GM12878 (cell line): ENCODE measurements around the gene RBP3. TPM values are rescaled to one million over a fixed set of nuclear protein-coding genes. Genes with fewer than 3 reads are reported as not detected.

Experiments used
- ATAC-seq: fragments of 200-7000 bp; cut with Tn5 transposase; 3 replicates; pipeline ENCODE4 v1.9.1; 2020; ENCODE audit warnings: mild to moderate bottlenecking, moderate library complexity
- BruUV-seq: library from RNA; stranded (reverse); fragments of 400-500 nt; replicated peaks from 2 replicates; lab custom pipeline; 2021; lab: Mats Ljungman, UMichigan
- CTCF ChIA-PET: fragments of 300-600 bp; sonication (Branson Sonifier 250); formaldehyde crosslinking; extraction: SDS; loops from one replicate; lab custom pipeline; 2021; ENCODE audit warnings: inconsistent platforms; lab: Yijun Ruan, JAX
- POLR2A ChIA-PET: fragments of 350-600 bp; formaldehyde crosslinking; extraction: SDS; loops from one replicate; lab custom pipeline; 2021; ENCODE audit warnings: inconsistent platforms; lab: Charles Lee
- RAD21 ChIA-PET: fragments of 300-600 bp; sonication (Branson Sonifier 250); formaldehyde crosslinking; loops from one replicate; lab custom pipeline; 2023; ENCODE audit warnings: antibody characterized with exemption; ENCODE audit not compliant: unreplicated experiment; lab: Charles Lee
- SMC1A ChIA-PET: fragments of 300-600 bp; sonication (Branson Sonifier 250); formaldehyde crosslinking; loops from one replicate; lab custom pipeline; 2023; ENCODE audit not compliant: unreplicated experiment, uncharacterized antibody; lab: Charles Lee
- DNase-seq: peaks from one replicate; pipeline ENCODE4 v3.0.0-alpha.2; 2011; ENCODE audit warnings: low read depth, low spot score
- FAIRE-seq: peaks from 3 replicates; lab custom pipeline; 2011; peaks lifted over from hg19 to GRCh38; lab: Jason Lieb, UNC
- H2AFZ ChIP-seq: 2 replicates; pipeline ENCODE4 v1.6.0; 2011; ENCODE audit warnings: low read depth, low read length, control low read depth; ENCODE audit not compliant: control insufficient read depth
- H3K27ac ChIP-seq: 2 replicates; pipeline ENCODE4 v1.5.1; 2011; ENCODE audit warnings: control low read depth; ENCODE audit not compliant: control insufficient read depth, insufficient read depth
- H3K27me3 ChIP-seq, 2 experiments: replicated peaks in 1 of 2; 2 replicates each; pipeline versions ENCODE4 v1.6.0 to v1.6.1; 2011; ENCODE audit warnings: low read length in 1 of 2; ENCODE audit not compliant: control insufficient read depth in 2 of 2, insufficient read depth in 2 of 2
- H3K36me3 ChIP-seq, 2 experiments: 2 replicates each; pipeline ENCODE4 v1.5.1; 2011; ENCODE audit warnings: low read length in 1 of 2; ENCODE audit not compliant: control insufficient read depth in 2 of 2, insufficient read depth in 2 of 2
- H3K4me1 ChIP-seq: 2 replicates; pipeline ENCODE4 v1.6.1; 2011; ENCODE audit warnings: mild to moderate bottlenecking, low read length, moderate library complexity, mixed read lengths; ENCODE audit not compliant: control insufficient read depth, insufficient read depth
- H3K4me2 ChIP-seq: 2 replicates; pipeline ENCODE4 v1.6.0; 2011; ENCODE audit warnings: control low read depth; ENCODE audit not compliant: control insufficient read depth, insufficient read depth
- H3K4me3 ChIP-seq: fragments of 200-600 bp; sonication (generic); 2 replicates; pipeline ENCODE4 v1.5.1; 2016
- H3K79me2 ChIP-seq: 2 replicates; pipeline ENCODE4 v1.6.0; 2011; ENCODE audit warnings: low read length; ENCODE audit not compliant: control insufficient read depth, insufficient read depth
- H3K9ac ChIP-seq: 2 replicates; pipeline ENCODE4 v1.8.0; 2011; ENCODE audit warnings: low read length, control low read depth, mixed read lengths; ENCODE audit not compliant: control insufficient read depth, insufficient read depth
- H3K9me3 ChIP-seq: replicated peaks from 3 replicates; pipeline ENCODE4 v1.5.1; 2011; ENCODE audit warnings: mild to moderate bottlenecking, low read length; ENCODE audit not compliant: control insufficient read depth, insufficient read depth
- H4K20me1 ChIP-seq: 2 replicates; pipeline ENCODE4 v1.6.0; 2011; ENCODE audit not compliant: control insufficient read depth, insufficient read depth
- CBX5 ChIP-seq: sonication (generic); IDR thresholded peaks from 2 replicates; pipeline ENCODE4 v1.6.1; 2016; ENCODE audit warnings: low read depth, moderate library complexity, mild to moderate bottlenecking, inconsistent platforms
- CEBPB ChIP-seq, 2 experiments: fragments of 150-350 bp in 1 of 2; IDR thresholded peaks; 2 replicates each; pipeline ENCODE4 v1.6.1; 2012 to 2014; ENCODE audit warnings: low read depth in 2 of 2, low read length in 2 of 2, borderline replicate concordance in 1 of 2, inconsistent platforms in 1 of 2
- CHD4 ChIP-seq: fragments of 200-600 bp; sonication (generic); IDR thresholded peaks from 2 replicates; pipeline ENCODE4 v1.6.1; 2016; ENCODE audit warnings: mild to moderate bottlenecking
- CUX1 ChIP-seq: IDR thresholded peaks from 2 replicates; pipeline ENCODE4 v1.6.1; 2012; ENCODE audit warnings: improper control_type of control experiment, low read depth, low read length; ENCODE audit not compliant: insufficient replicate concordance
- DPF2 ChIP-seq: fragments of 450-650 bp; IDR thresholded peaks from 2 replicates; pipeline ENCODE4 v1.6.1; 2017; ENCODE audit warnings: mild to moderate bottlenecking
- HDAC6 ChIP-seq: fragments of 200-600 bp; sonication (generic); IDR thresholded peaks from one replicate; pipeline ENCODE4 v1.8.0; 2017; ENCODE audit warnings: antibody characterized with exemption; ENCODE audit not compliant: unreplicated experiment
- NRF1 ChIP-seq: conservative IDR thresholded peaks from 2 replicates; pipeline ENCODE4 v1.6.1; 2011; ENCODE audit warnings: mild to moderate bottlenecking, low read depth, low read length, improper control_type of control experiment
- RAD21 ChIP-seq: IDR thresholded peaks from 2 replicates; pipeline ENCODE4 v1.6.1; 2011; ENCODE audit warnings: mild to moderate bottlenecking, low read depth, low read length, moderate library complexity; ENCODE audit not compliant: insufficient read depth
- TAF1 ChIP-seq: IDR thresholded peaks from 2 replicates; pipeline ENCODE4 v1.6.1; 2011; ENCODE audit warnings: mild to moderate bottlenecking, low read depth, low read length, borderline replicate concordance
- WRNIP1 ChIP-seq: IDR thresholded peaks from 2 replicates; pipeline ENCODE4 v1.6.1; 2011; ENCODE audit warnings: low read depth, low read length, improper control_type of control experiment, borderline replicate concordance
- ZBTB33 ChIP-seq: fragments of 450-650 bp; IDR thresholded peaks from 2 replicates; pipeline ENCODE4 v1.6.1; 2017; ENCODE audit warnings: mild to moderate bottlenecking
- ZBTB4 ChIP-seq: fragments of 450-650 bp; formaldehyde crosslinking; IDR thresholded peaks from 2 replicates; pipeline ENCODE4 v1.4.0; 2022; ENCODE audit warnings: mild to moderate bottlenecking, moderate library complexity
- WGBS: methylation state at CpG from one replicate; pipeline ENCODE4 v1.1.6; 2016; ENCODE audit warnings: low lambda C conversion rate; ENCODE audit not compliant: insufficient replicate concordance, insufficient coverage; ENCODE audit errors: missing lambda C conversion rate; 5-methylcytosine and 5-hydroxymethylcytosine counted together
- in situ Hi-C: fragments of 300-500 bp; cut with MboI; formaldehyde crosslinking; loops from 9 replicates; pipeline ENCODE4 v1.14.3; 2018; ENCODE audit warnings: mixed read lengths
- intact Hi-C: fragments of 100-400 bp; cut with micrococcal nuclease; formaldehyde crosslinking; loops from one replicate; pipeline ENCODE4 v1.14.2; 2022; ENCODE audit not compliant: unreplicated experiment
- polyA plus RNA-seq, 11 experiments: library from polyadenylated mRNA; depleted of rRNA in 4 of 11; unstranded in 6 of 11; stranded (reverse) in 5 of 11; fragments of >200 nt; fragmentation: Nextera tagmentation in 4 of 11; fragmentation: Illumina TruSeq in 1 of 11; extraction: Ambion mirVana in 4 of 11; extraction: Trizol in 1 of 11; gene quantifications; 1 replicate in 1 of 11; 2 replicates in 10 of 11; pipeline versions ENCODE4 v1.2.1 to v1.2.3, GENCODE V29; 2011 to 2016; ENCODE audit warnings: inconsistent platforms in 2 of 11, missing spikeins in 2 of 11, low read depth in 1 of 11
- total RNA-seq, 4 experiments: library from RNA; depleted of rRNA in 3 of 4; stranded (reverse); fragments of >200 nt in 3 of 4; fragmentation: Illumina TruSeq in 1 of 4; extraction: Trizol in 1 of 4; gene quantifications; 2 replicates each; pipeline versions ENCODE4 v1.2.1 to v1.2.3, GENCODE V29; 2013 to 2021

The RBP3 gene
- total and polyA plus RNA-seq, 10 of the 15 experiments (the other 5 are each of a cell fraction or from before 2014, with no cell fraction given) = not detected

- RAD21 ChIA-PET = interaction anchor here (0.8 to 4.7 kb wide), 14 partner anchors 8 to 317 kb away, joined by 3 to 84 read pairs (median 4); partner anchors contain the start of gene GDF2
- H2AFZ ChIP-seq = no peak overlapping the region
- POLR2A ChIA-PET = no interaction called here
- no peak for FAIRE-seq
- in situ Hi-C loops = no loop called here
- H3K36me3 ChIP-seq = no peaks in the 10 kb centered on the region
- H3K79me2 ChIP-seq = no peaks in the 10 kb centered on the region
- intact Hi-C loops = loop anchor here (5.0 kb wide), 1 partner anchor 314 kb away; no protein-coding TSS in a partner anchor
- H3K4me1 ChIP-seq = no peaks in the 10 kb centered on the region
- no peak overlapping the region for H3K27ac ChIP-seq
- 32% methylated on average over 10 of the region's 10 CpGs for WGBS
- no peak; the same call in 2 of the 3 replicates for ATAC-seq
- no peaks in the 10 kb centered on the region for H4K20me1 ChIP-seq
- DNase-seq = no peak
- BruUV-seq = no TSS peak
- H3K9ac ChIP-seq = no peak overlapping the region
- no peaks in the 10 kb centered on the region; a peak in 1 of 4 replicates for H3K27me3 ChIP-seq
- H3K4me3 ChIP-seq = no peak overlapping the region
- CTCF ChIA-PET = interaction anchor here (0.7 to 6.8 kb wide), 19 partner anchors 13 to 318 kb away, joined by 3 to 135 read pairs (median 3); no protein-coding TSS in a partner anchor
- SMC1A ChIA-PET = interaction anchor here (0.6 to 7.4 kb wide), 7 partner anchors 30 to 286 kb away, joined by 3 to 66 read pairs (median 3); no protein-coding TSS in a partner anchor
- no peaks in the 10 kb centered on the region for H3K9me3 ChIP-seq
- no peak overlapping the region for H3K4me2 ChIP-seq
- TF ChIP-seq ZBTB4 (CRISPR knock-in tag) (no peak), HDAC6 (no peak), WRNIP1 (no peak), CUX1 (no peak), TAF1 (no peak), CBX5 (no peak), CHD4 (no peak), ZBTB33 (no peak), NRF1 (no peak), RAD21 (no peak), CEBPB (IDR thresholded peaks at IDR 0.05; ENCODE audit: borderline replicate concordance in 1 of 2, low read depth in 2 of 2, low read length in 2 of 2) (no peak), DPF2 (no peak)
Observed at GRCh38 chr10:47311193-47311931, 36.8 kb upstream of the RBP3 start.
